ENCODE measurements around the gene APOL2.

Gene APOL2

GRCh38 chr22:36234213-36234612 is 5.1 kb downstream of the APOL2 start:
- TF ChIP-seq, protein P1, sequence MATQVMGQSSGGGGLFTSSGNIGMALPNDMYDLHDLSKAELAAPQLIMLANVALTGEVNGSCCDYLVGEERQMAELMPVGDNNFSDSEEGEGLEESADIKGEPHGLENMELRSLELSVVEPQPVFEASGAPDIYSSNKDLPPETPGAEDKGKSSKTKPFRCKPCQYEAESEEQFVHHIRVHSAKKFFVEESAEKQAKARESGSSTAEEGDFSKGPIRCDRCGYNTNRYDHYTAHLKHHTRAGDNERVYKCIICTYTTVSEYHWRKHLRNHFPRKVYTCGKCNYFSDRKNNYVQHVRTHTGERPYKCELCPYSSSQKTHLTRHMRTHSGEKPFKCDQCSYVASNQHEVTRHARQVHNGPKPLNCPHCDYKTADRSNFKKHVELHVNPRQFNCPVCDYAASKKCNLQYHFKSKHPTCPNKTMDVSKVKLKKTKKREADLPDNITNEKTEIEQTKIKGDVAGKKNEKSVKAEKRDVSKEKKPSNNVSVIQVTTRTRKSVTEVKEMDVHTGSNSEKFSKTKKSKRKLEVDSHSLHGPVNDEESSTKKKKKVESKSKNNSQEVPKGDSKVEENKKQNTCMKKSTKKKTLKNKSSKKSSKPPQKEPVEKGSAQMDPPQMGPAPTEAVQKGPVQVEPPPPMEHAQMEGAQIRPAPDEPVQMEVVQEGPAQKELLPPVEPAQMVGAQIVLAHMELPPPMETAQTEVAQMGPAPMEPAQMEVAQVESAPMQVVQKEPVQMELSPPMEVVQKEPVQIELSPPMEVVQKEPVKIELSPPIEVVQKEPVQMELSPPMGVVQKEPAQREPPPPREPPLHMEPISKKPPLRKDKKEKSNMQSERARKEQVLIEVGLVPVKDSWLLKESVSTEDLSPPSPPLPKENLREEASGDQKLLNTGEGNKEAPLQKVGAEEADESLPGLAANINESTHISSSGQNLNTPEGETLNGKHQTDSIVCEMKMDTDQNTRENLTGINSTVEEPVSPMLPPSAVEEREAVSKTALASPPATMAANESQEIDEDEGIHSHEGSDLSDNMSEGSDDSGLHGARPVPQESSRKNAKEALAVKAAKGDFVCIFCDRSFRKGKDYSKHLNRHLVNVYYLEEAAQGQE (IDR thresholded peaks at IDR 0.05; ENCODE audit: insufficient read depth in 1 of 2, low read depth in 2 of 2, low read length in 2 of 2) = no peak
- TF ChIP-seq FOXP2 (optimal IDR thresholded peaks at IDR 0.05; ENCODE audit: borderline replicate concordance, extremely low read depth, extremely low read length, insufficient read depth) (no peak), SIN3A (IDR thresholded peaks at IDR 0.05; ENCODE audit: borderline replicate concordance, insufficient read depth, low read length) (no peak), POLR2AphosphoS5 (IDR thresholded peaks at IDR 0.05; ENCODE audit: low read depth, low read length) (no peak), TAF1 (IDR thresholded peaks at IDR 0.05; ENCODE audit: borderline replicate concordance, insufficient read depth, low read length) (no peak)

DNA sequence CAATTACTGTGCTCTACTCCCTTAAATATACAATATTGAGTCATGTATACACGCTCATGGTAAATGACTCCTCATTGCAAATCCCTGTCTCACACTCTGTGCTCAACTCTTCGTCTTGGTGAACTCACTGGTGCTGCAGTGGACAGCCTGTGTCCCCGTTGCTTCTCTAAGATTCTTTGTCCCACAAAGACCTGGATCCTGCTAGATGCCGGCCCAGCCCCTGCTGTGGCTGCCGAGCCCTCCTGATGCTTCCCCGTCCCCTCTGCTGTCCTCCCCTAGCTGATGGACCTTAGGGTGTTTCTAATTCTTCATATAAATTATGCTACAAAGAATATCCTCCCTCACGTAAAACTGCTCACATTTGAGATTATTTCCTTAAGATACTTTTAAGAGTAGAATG is 5.5 kb downstream of the APOL2 start:
- TF ChIP-seq, protein P1 (IDR thresholded peaks at IDR 0.05; ENCODE audit: insufficient read depth in 1 of 2, low read depth in 2 of 2, low read length in 2 of 2) = no peak
- TF ChIP-seq SIN3A (IDR thresholded peaks at IDR 0.05; ENCODE audit: borderline replicate concordance, insufficient read depth, low read length) (no peak), TAF1 (IDR thresholded peaks at IDR 0.05; ENCODE audit: borderline replicate concordance, insufficient read depth, low read length) (no peak)

DNA sequence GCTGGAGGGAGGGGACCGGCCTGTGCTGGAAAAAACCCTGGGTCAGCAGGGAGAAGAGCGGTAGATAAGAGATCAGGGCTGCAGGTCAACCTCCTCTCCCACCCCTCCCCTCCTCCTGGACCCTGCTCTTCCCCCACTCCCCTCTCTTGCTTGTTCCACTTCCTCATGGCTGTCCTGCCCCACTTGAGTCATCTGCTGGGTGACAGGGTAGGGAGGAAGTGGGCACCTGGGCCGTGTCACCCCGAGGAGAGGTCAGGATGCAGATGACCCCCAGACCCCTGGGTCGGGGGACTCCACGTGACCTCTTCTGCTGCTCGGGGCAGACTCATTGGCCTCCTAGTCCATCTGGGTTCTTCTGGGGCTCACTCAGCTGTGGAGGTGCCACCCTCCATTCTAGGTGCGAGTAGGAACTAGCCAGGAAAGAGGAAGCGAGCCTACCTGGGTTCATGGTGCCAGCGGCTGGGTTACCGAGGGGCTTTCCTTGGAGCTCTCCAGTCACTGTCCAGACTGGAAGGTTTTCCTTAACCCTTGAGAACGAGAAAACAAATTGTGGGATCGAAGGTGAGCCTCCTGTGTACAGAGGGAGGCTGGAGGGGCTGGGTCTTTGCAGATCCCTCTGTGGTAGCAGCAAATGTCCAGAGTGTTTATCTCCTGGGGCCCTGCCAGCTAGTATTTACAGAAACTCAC is 6.5 kb downstream of the APOL2 start:
- TF ChIP-seq FOXP2 (optimal IDR thresholded peaks at IDR 0.05; ENCODE audit: borderline replicate concordance, extremely low read depth, extremely low read length, insufficient read depth) (no peak), POLR2AphosphoS5 (IDR thresholded peaks at IDR 0.05; ENCODE audit: low read depth, low read length) (no peak), SIN3A (IDR thresholded peaks at IDR 0.05; ENCODE audit: borderline replicate concordance, insufficient read depth, low read length) (no peak), TAF1 (IDR thresholded peaks at IDR 0.05; ENCODE audit: borderline replicate concordance, insufficient read depth, low read length) (no peak)
- TF ChIP-seq, protein P1 (IDR thresholded peaks at IDR 0.05; ENCODE audit: insufficient read depth in 1 of 2, low read depth in 2 of 2, low read length in 2 of 2) = no peak

DNA sequence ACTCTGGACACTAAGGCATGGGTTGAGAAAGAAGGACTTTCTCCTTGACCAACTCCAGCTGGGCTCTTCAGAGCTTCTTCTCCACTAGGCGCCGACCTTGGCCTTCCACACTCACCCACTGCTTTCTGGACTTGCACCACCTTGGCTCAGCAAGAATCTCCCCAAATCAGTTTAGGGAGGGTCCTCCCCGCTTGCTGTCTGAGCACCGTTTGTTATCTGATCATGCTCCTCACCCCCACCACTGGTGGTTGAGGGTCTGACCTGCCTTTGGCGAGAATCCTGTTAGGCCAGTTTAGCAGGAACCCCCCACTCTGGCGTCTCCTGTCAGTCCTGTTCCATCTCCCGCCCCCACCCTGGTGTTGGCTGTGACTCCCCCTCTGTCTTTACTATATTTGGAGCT is 10.4 kb downstream of the APOL2 start:
- TF ChIP-seq SIN3A (IDR thresholded peaks at IDR 0.05; ENCODE audit: borderline replicate concordance, insufficient read depth, low read length) (no peak), FOXP2 (optimal IDR thresholded peaks at IDR 0.05; ENCODE audit: borderline replicate concordance, extremely low read depth, extremely low read length, insufficient read depth) (no peak), TAF1 (IDR thresholded peaks at IDR 0.05; ENCODE audit: borderline replicate concordance, insufficient read depth, low read length) (no peak), POLR2AphosphoS5 (IDR thresholded peaks at IDR 0.05; ENCODE audit: low read depth, low read length) (no peak)
- TF ChIP-seq, protein P1 (IDR thresholded peaks at IDR 0.05; ENCODE audit: insufficient read depth in 1 of 2, low read depth in 2 of 2, low read length in 2 of 2) = no peak

DNA sequence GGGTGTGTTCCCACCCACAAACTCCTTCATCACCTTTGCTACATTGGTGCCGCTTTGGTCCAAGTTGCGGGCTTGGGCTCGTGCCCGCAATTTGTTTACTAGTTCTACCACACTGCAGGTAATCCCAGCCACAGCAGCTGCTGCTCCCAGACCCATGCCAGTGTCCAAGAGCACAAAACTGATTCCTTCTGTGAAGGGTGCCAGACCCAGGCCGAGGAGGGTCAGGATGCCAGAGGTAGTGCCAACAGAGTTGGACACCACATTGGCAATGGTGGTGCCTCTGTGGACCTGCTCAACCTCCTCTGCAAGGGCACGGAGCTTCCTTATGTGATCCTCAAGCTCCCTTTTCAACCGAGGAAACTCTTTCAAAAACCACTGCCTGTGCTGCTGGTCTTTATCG is 11.5 kb downstream of the APOL2 start:
- TF ChIP-seq, protein P1 (IDR thresholded peaks at IDR 0.05; ENCODE audit: insufficient read depth in 1 of 2, low read depth in 2 of 2, low read length in 2 of 2) = no peak
- TF ChIP-seq FOXP2 (optimal IDR thresholded peaks at IDR 0.05; ENCODE audit: borderline replicate concordance, extremely low read depth, extremely low read length, insufficient read depth) (no peak), SIN3A (IDR thresholded peaks at IDR 0.05; ENCODE audit: borderline replicate concordance, insufficient read depth, low read length) (no peak), POLR2AphosphoS5 (IDR thresholded peaks at IDR 0.05; ENCODE audit: low read depth, low read length) (no peak), TAF1 (IDR thresholded peaks at IDR 0.05; ENCODE audit: borderline replicate concordance, insufficient read depth, low read length) (no peak)

All from PFSK-1 (cell line).